NCI-H2171 treated with DMSO at 0.1 percent for 48 hours (cell line): ENCODE results near the gene PDLIM3.
A peak's percentile ranks its signal among the peaks of the same experiment; 100 is the strongest.

Source experiments
- DNase-seq: peaks from one replicate; lab custom pipeline; 2025; lab: John Stamatoyannopoulos, UW

PDLIM3 gene

GRCh38 chr4:185534866-185535611 is at the start of gene PDLIM3:
Gene PDLIM3 (minus strand): TSS chr4:185535507. CDS start chr4:185535434, 73 bp downstream.
- DNase-seq: peak; percentile 48

GRCh38 chr4:185583813-185584212 is 48.5 kb upstream of the PDLIM3 start:
- no peak for DNase-seq

GRCh38 chr4:185582651-185583400 is 47.5 kb upstream of the PDLIM3 start:
- DNase-seq: no peak

GRCh38 chr4:185580699-185581098 is 45.4 kb upstream of the PDLIM3 start:
- no peak for DNase-seq

GRCh38 chr4:185578284-185578683 is 43.0 kb upstream of the PDLIM3 start:
- DNase-seq: no peak

GRCh38 chr4:185576962-185577950 is 41.9 kb upstream of the PDLIM3 start:
- no peak for DNase-seq

- no peak for DNase-seq
Measured at GRCh38 chr4:185576314-185576961, 41.1 kb upstream of the PDLIM3 start.

- DNase-seq: peak; percentile 5
Measured at GRCh38 chr4:185573651-185574199, 38.4 kb upstream of the PDLIM3 start.

- no peak for DNase-seq
Measured at GRCh38 chr4:185570727-185571126, 35.4 kb upstream of the PDLIM3 start.

GRCh38 chr4:185567381-185568376 is 32.4 kb upstream of the PDLIM3 start:
- no peak for DNase-seq

- DNase-seq: no peak
Measured at GRCh38 chr4:185566972-185567371, 31.7 kb upstream of the PDLIM3 start.

GRCh38 chr4:185566425-185566824 is 31.1 kb upstream of the PDLIM3 start:
- DNase-seq: no peak

- no peak for DNase-seq
Measured at GRCh38 chr4:185565696-185566095, 30.4 kb upstream of the PDLIM3 start.

- DNase-seq: no peak
Measured at GRCh38 chr4:185564349-185564748, 29.0 kb upstream of the PDLIM3 start.

- DNase-seq: no peak
Measured at GRCh38 chr4:185562531-185562930, 27.2 kb upstream of the PDLIM3 start.

GRCh38 chr4:185560316-185560715 is 25.0 kb upstream of the PDLIM3 start:
- DNase-seq: no peak

GRCh38 chr4:185559915-185560281 is 24.6 kb upstream of the PDLIM3 start:
- no peak for DNase-seq

- DNase-seq: peak; percentile 16
Measured at GRCh38 chr4:185559251-185559914, 24.1 kb upstream of the PDLIM3 start.

GRCh38 chr4:185554365-185555126 is 19.2 kb upstream of the PDLIM3 start:
- no peak for DNase-seq
